Left hindlimb (tissue), 1 donor: ENCODE data around the gene SPAG5.
A peak's percentile ranks its signal among the peaks of the same experiment; 100 is the strongest.
"Not testable (repeated sequence)": the region's sequence is repeated elsewhere in the genome, so short reads cannot be mapped to it uniquely, and the experiment has no call there.

Source experiments
- DNase-seq: peaks from one replicate; pipeline ENCODE4 v3.0.0-alpha.2; 2018

SPAG5 gene

DNA sequence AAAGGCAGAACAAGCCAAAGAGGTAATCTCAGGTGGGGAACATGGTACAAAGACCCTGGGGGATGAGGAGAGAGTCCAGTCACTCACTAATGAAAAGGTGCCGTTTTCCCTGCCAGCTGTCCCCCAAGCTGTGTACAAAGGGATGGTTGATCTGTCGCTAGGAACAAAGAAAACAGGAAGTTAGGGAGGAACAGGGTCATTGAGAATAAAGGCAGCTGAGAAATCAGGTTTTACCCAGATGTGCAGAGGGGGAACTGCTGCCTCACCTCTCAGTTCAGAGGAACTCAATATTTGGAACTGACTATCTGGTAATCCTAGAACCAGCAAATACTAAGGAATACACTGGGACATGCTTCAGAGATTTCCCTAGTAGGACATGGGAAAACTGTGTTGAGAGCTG is 13.7 kb upstream of the SPAG5 start:
- no peak for DNase-seq

DNA sequence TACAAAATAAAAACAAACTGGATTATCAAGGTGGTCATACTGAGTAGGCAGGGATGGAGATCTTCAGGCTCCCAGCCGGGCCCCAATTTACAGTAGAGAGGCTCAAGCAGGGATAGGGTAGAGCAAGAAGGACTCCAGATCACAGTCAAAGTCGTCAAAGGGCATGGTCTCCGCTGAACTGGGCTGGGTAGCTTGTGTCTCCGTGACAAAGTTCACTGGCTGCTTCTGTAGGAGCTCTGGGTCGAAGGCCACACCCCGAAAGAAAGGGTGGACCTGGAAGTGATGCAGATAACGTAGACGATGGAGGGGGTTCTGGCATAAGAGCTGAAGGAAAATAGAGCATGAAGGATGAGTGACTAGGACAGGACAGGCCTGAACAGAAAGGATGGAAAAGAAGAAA is 11.6 kb upstream of the SPAG5 start:
- DNase-seq: no peak

DNA sequence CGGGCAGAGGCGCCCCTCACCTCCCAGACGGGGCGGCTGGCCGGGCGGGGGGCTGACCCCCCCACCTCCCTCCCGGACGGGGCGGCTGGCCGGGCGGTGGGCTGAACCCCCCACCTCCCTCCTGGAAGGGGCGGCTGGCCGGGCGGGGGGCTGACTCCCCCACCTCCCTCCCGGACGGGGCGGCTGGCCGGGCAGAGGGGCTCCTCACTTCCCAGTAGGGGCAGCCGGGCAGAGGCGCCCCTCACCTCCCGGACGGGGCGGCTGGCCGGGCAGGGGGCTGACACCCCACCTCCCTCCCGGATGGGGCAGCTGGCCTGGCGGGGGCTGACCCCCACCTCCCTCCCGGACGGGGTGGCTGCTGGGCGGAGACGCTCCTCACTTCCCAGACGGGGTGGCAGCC is 5.2 kb upstream of the SPAG5 start:
- not testable (repeated sequence) for DNase-seq

DNA sequence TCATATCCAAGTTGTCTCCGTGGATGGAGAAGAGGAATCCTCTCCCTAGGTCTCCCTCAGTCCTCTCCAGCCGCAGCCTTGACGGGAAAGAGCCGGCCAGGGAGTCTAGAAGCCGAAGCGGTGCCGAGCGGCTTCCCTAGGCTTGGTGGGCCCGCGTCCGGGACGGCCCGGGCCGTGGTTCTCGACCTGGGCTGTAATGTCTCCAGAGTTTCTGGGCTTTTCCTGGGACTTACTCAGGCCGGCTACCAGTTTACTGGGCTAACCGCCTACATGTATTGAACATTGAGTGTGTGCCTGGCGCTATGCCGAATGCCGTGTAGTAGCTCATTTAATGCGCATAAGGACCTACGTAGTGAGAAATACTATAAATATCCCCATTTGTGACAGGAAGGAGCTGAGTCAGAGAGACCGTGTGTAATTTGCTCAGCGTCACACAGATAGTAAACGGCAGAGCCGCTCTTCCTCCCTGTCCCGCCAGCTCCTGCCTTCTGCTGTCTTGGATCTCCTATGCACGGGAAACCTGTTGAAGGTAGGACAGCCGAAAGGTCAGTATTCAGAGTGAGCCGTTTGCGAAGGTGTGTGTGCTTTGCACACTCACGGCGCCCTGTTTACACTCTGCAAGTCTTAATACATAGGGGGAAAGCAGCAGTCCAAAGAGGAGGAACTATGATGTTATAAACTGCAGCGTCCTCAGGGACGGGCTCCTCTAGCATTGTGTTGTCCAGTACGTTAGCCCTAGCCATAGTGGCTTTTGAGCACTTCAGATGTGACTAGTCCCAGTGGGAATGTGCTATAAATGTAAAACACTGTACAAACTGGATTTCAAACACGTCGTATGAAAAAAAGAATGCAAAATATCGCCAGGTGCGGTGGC is 723 bp upstream of the SPAG5 start:
- DNase-seq: peak; percentile 74

DNA sequence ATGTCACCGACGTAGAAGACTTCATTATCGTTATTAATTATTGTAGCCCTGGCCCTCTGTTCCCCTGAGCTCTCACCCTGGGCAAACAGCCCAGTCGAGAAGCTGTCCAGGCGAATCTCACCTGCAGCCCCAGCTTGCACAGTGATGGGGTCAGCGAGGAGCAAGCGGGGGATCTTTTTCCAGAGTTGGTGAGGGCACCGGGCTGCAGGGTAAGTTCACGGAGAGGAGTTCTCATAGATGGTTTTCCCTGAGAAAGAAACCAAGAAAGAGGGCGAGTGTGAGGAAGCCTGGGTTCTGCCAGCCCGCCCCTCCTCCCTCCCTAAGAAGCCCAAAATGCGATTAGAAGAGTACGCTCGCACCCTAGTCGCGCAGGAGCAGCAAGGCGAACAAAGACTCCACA is 436 bp downstream of the SPAG5 start:
- no peak for DNase-seq

DNA sequence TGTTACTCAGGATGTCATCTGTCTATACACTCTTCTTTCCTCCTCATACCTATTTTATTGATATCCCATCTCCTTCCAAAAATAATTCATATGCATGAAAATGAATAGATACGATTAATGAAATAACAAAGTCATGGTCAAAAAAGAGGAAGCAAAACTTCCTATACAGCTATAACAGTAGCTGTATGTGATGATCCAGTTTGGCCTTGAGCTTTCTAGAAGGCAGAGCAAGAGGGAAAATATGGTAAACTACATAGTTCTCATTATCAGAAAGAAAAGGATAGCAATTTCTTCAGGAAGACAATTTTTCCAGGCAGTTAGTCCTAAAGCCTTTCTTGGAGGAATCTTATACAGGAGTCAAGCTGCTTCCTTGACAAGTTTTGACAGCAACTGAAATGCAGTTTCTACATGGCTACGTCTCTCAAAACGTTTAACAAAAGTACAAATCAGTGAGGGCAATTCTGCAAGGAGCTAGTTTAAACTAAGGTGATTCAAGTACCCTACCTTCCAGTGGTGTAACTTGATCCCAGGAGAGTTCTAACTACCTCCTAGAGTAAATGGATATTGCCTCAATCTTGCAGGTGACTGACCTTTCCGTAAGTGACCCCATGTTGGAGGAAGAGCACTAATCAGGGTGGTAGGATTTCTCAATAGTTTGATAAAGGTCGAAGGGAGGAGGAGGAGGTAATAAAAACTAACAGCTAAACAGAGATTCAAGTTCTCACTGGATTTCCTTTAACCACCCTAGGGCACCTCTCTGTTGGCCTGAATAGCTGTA is 1.0 kb downstream of the SPAG5 start:
- no peak for DNase-seq

DNA sequence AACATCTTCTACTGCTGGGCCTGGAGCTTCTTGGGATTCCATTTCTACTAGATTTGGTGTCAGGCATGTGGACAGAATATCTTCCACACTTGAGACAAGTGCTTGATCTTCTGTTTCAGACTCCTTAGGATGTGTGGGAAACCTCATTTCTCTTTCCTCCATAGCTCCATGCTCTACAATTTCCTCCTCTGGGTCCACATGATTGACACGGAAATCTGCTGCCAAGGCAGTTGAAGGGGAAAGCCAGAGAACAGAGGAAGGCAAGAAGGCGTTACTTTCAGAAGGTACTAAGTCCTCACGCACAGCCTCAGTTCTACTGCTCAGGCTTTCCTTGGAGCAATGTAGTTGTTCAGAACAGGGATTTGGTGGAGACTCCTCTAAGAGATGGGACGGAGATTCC is 6.6 kb downstream of the SPAG5 start:
- DNase-seq: no peak

DNA sequence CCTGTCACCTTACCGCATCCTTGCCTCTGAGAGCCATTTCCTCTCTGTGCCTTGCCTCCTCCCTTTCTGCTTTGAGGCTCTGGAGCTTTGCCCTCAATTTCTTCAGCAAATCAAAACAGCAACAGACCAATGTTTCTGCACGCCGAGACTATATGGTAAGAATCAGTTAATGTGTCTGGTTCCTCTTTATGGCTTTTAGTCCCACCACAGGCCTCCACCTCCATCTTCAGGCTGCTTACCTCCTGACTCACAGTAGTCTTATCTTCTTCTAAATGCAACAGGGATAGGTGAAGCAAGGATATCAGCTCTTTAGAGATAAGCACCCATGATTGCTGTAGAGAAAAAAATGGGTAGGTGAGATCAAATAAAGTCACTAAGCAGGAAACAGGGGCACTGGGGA is 13.0 kb downstream of the SPAG5 start:
- DNase-seq: no peak

DNA sequence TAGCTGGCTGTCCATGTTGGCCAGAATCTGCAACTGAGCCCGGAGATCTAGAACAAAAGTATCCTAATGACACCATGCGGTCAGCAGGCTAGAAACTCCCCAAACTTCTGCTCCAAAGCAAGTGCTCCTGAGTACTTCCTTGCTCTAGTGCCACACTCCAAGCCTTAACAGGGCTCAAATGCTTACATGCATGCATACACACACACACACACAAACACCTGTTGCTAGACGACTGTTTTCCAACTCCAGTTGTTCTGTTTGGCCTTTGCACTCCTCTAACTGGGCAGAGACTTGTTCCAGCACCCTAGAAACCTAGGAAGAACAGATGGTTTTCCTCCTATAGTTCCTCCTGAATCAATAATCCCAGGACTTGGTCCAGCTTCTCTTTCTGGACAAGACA is 14.4 kb downstream of the SPAG5 start:
- DNase-seq: no peak

DNA sequence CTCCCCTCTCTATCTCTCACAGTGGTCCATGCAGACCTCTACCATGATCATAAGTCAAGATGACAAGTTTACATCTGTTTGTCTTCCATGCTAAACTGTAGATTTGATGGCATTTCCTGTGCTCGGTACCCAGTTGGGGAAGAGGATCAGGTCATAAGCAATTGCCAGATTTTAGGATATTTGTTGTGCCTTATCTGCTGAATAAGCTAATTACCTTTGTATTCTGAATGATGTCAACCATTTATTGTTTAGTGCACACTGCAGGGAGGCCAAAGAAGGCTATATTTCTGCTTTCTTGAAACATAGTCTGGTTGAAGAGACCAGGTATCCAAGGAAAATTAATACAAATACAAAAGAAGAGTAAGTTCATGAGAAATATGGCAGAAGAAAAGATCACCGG is 16.3 kb downstream of the SPAG5 start:
- no peak for DNase-seq

DNA sequence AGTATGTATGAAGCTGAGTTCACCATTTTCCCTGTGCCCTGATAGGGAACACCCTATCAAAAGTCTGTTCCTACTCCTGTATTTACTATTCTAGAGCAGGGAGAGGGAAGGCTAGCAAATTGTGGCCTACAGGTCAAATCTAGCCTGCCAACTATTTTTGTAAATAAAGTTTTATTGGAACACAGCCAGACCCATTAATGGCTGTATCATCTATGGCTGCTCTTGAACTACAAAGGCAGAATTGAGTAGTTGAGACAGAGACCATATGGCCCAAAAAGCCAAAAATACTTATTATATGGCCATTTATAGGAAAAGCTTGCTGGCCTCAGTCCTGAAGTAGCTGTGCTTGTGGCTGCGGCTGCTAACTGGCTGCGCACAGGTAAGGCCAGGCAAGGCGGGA is 17.9 kb downstream of the SPAG5 start:
- DNase-seq: no peak

DNA sequence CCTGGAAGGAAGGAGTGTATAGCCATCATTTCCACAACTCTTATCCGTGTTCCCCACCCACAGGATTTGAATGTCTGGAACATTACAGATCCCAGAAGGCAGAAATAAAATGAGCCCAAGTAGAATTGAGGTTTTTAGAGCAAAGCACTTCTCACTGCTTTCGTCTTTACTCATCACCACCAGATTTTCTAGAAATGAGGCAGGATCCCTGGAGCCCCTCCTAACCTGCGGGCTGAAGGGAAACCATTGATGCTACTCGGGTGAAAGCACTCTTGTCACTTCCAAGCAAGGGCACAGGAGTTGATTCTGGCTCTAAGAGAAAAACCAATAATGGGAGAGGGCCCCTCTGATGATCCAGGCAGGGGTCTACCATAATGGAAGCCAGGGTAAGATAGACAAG is 19.3 kb downstream of the SPAG5 start:
- no peak for DNase-seq

DNA sequence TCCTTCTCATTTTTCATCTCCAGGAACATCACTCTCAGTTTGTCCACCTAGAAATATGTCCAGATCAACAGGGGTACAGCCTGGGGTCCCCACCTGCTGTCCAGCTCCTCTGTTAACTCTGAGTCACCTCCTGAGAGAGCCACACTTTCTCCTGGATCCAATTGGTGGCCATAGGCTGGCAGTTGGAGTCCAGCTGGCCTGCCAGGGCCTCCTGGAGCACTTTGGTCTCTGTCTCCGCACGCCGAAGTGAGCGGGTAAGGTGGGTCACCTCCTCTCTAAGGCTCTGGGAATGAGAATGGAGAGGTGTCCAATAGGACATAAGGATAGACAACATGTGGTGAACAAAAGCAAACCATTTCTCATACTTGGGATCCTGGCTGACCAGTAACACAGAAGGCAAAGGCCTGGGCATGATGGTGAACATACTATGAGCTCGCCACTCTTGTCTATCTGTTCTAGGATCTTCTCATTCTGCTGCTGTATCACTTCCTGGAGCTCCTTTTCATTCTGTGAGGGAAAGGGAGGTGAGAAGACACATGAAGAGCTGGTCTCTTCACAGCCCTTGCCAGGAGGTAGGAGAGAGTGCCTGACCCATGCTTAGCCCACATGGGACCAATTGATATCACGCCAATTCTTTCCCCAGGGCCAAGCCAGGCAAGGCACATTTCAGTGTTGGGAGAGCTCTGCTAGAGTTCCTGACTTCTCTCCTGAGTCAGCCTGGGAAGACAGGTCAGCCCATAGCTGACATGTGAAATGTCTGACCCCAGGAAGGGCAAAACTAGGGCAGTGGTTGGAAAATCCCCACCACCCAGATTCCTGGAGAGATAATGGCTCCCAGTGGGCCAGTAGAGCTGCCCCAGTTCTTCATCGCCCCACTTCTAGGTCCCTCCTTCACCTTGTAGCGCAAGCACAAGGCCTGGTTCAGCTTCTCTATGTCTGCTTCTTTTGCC is 20.3 kb downstream of the SPAG5 start:
- no peak for DNase-seq

DNA sequence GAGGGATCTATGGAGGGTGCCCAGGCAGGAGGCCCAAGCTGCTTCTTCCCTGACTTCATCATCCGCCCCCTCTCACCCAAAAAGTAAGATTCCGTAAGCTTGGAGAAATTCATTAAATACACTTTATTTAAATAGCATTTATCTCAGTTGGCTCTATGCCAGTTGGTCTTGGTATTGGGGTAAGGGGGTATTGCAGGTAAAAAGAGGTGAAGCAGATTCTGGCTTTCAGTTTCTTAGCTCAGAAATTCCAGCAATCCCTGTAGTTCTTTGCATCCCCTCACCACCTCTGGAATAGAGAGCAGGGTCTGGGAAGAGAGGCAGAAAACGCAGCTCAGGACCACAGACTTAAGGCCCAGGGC is 21.4 kb downstream of the SPAG5 start:
- DNase-seq: no peak

DNA sequence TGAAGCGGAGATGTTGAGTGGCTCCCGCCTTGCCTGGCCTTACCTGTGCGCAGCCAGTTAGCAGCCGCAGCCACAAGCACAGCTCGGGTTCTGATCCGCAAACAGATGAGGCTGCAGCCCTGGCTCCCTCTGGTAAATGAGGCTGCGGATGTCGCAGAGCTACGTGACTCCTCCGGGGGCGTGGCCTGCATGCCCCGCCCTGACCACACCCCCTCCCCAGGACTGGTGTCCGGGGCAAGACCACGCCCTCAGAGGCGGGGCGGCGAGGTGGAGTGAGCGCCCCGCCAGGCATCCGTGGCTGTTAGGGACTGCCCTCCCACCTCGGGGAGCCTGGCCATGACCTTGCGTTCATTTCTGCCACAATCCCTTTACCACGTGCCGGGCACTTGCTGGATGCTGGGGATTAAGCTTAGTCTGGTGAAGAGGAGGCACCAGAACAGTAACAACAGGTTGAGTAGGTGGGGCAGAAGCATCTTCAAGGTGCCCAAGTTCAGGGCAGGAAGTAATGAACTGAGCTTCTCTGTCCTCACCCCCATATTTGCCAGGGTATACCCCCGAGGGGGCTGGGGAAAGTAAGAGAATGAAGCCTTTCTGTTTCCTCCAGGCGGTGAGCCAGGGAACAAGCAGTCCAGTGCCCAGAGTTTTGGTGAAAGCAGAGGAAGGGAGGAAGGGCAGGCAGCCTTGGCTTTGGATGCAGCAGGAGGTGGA is 21.9 kb downstream of the SPAG5 start, which contains the start of gene ALDOC:
ALDOC (minus strand) TSS at position 138 of the 708 bp plus-strand sequence. CDS start 1,363 bp downstream, outside the sequence.
- DNase-seq: peak; percentile 90

DNA sequence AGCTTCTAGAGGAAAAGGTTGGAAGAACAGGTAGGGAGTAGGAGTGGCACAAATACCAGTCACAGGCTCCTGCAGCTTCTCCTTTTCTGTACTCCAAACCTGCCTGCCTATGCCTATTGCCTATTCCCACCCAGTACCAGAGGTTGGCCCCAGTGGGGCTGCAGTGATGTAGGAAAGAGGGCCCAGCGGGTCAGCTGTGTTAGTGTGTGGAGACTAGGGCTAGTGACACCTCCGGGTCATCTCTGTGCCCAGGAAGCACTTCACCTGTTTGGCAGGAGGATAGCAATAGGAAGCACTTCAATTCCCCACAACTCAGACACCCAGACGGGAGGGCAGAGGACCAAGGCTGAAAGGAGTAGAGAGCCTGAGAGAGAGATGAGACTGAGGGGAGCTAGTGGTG is 22.8 kb downstream of the SPAG5 start:
- DNase-seq: not testable (repeated sequence)

DNA sequence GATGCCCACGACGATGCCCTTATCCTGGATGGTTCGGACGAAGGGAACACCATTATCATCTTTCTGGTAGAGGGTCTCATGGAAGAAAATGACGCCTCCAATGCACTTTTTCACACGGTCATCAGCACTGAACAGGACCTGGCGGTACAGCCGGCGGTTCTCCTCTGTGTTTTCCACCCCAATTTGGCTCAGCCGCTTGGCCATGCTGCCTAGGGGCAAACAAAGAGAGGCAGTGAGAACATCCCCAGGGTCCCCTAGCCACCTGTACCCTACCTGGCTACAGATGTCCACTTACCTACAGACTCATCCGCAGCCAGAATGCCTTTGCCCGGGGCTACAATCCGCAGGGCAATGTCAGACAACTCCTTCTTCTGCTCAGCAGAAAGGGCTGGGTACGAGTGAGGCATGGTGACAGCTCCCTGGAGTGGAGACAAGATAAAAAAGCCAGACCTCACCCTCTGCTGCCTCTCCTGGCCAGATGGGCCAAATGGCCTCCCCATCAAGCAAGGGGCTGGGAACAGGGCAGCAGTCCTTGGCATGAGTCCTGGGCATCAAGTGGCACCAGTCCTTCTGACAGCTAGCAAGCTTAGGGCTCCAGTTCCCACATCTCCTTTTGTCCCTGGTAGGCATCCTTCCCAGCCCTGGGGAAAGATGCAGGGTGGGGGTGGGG is 23.6 kb downstream of the SPAG5 start:
- DNase-seq: no peak

DNA sequence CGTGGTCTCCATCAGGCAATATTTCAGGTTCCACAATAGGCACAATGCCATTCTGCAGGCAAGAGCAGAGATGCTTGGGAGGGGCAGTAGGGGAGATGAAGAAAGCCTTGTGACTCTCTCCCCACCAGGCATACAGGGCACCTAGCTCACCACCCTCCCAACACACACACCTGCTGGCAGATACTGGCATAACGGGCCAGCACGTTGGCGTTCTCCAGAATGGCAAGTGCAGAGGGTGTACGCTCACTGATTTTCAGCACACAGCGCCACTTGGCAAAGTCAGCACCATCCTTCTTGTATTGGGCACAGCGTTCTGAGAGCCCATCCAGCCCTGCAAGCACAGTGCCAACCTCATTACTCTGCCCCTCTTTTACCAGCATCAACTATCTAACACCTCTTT is 24.3 kb downstream of the SPAG5 start:
- no peak for DNase-seq

DNA sequence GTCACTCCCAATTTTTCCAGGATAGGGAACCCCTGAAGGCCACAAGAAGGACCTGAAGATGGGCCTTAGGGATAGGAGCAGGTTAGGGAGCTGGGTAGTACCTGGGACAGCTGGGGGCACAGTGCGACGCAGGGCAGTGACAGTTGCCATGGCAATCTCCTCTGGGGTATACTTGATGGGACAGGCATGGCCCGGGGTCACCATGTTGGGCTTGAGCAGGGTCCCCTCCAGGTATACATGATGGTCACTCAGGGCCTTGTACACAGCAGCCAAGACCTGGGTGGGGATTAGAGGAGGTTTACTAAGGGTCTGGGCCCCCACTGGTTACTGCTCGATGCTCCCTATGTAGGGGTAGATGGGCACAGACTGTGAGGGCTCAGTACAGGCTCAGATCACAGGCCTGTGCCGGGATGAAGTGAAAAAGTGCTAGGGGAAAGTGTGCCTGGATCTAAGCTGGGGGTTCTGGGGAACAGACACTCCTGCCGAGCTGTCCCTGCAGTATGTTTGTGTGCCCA is 24.8 kb downstream of the SPAG5 start:
- no peak for DNase-seq

DNA sequence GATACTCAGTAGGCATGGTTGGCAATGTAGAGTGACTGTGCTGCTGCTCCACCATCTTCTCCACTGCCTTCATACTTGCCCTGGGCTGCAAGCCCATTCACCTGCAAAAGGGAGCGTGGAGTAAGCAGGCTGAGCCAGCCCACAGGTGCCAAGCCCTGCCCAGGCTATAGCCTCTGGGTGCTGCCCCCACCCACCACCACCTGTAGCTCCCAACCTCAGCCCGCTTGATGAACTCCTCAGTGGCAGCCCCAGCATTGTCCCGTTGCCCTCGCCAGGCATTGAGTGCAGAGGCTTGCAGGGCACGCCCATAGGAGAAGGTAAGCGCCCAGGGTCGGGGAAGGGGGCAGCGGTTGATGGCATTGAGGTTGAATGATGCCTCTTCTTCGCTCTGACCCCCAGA is 25.3 kb downstream of the SPAG5 start:
- DNase-seq: no peak

DNA sequence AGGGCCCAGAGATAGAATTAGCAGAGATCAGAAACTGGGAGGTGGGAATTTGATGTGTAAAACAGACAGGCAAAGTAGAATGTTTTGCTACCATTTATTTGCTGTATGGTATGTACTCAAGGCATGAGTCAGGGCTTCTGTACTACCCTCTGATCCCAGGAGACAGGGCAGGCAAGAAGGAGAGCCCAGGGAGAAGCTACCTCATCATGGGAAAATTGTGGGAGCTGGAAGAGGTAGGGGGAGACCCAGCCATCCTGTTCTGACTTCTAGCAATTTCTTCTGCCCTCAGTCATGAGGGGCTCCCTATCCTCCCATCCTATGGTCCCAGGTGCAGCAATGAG is 25.8 kb downstream of the SPAG5 start:
- DNase-seq: no peak
